ENCODE measurements around the gene KCNT2.

Gene KCNT2

DNA sequence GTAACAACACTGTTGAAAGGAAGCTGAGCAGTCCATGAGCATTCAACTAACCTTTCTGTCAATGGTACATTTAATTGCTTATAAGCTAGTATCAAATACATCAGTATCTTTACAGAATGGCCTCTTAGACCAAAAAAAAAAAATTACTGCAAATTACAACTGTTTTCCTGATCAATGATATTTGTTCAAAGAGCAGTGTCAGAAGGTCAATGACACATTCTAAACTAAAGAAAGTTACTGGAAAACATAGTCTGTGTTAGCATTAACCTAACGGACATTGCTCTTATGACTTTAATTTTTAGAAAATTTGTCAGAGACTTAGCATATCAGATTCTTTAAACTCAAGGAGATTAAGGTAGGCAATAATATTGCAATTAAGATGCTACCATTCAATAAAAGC lies 162.5 kb downstream of the KCNT2 start:
- no peak for DNase-seq (ENCODE audit: low read depth)

DNA sequence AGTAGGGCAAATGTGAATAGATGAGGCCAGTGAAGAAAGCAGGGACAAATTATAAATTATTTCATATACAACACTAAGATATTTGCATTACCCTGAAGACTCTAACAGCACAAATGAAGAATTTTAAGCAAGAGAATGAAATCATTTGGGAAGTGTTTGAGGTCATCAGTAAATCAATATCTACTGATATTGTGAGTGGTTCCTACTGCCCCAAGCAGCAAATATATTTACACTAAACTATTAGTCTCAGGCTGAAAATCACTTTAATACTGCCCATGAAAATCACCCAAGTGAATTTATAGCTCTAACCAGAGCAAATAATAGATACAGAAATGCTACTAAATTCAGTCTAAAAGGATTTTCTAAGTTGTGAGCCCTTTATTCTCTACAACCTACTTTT lies 163.6 kb downstream of the KCNT2 start:
- DNase-seq (ENCODE audit: low read depth), result no peak

DNA sequence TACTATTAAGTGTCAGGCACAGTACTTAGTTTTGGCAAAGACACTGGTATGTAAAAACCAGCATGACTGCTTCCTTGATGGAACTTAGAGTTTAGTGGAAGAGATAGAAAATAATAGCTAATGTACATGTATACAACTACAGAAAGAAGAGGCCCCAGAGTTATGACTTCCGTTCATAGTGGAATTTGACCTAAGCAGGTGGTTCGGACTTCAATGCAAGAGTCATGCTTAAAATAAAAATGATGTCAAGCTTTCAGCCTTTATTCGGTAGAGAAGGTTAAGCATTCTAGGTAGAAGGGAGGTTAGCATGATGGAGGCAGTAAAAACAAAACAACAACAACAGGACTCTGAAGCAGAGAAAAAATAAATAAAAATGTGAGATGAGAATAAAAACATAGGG lies 165.9 kb downstream of the KCNT2 start:
- no peak for DNase-seq (ENCODE audit: low read depth)

DNA sequence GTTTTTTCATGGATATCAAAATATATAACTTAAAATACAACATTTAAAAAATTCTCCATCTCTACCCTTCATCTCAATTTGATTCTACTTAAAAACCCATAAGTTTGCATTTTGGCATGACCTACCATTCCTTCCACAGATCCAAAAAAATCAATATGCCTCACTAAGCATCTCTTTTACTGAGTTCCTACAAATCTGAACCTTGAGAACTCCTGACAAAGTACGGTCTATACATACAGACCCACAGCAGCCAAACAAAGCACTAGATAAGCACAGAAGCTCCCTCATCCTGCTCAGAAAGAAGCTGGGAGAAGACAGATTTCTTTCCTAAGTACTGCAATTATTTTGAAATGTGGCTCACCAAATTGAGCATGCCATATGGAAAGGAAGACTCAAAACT lies 167.5 kb downstream of the KCNT2 start:
- no peak for DNase-seq (ENCODE audit: low read depth)

DNA sequence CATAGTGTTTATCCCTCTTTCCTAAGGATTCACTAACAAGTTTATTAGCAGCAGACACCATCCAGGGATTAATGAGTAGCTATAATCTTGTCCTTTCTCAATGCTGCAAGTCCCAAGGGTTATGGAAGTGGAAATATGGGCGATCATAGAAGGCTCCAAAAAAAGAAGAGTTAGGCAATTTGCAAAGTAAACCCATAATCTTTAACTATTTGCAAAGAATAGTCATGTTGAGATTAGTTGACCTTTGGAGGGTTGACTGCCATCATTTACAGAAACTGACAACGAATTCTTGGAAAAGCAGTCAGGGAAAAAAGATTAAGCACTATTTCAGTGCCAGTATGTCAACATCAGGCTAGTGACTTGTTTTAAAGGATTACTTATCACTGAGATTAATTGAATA lies 169.9 kb downstream of the KCNT2 start:
- DNase-seq (ENCODE audit: low read depth), result no peak

DNA sequence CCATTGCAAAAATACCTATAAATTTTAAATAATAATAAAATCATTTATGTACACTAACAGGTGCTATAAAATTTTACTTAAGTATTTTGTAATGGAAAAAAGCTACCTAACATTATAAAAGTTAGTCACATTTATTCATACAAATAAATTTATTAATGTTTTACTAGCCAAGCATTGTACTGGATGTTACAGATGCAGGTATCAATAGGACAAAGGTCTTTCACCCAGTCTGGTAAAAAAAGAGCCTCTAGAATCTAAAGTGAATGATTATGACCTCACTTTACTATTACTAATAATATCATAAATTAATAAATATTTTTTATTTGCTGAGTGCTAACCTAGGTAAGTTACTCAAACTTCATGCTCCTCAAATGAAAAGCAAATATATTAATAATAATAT lies 170.6 kb downstream of the KCNT2 start:
- DNase-seq (ENCODE audit: low read depth), result no peak

DNA sequence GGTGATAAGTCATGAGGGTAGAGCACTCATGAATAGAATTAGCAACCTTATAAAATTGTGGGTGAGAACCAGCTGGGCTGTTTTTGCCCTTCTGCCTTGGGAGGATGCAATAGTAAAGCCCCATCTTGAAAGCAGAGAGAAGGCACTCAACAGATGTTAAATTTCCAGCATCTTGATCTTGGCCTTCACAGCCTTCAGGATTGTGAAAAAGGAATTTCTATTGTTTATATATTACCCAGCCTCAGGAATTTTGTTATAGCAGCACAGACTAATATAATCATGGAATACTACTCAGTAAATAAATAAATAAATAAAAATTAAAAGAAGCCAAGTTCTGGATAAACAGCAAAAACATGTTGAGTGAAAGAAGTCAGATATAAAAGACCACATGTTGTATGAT lies 175.2 kb downstream of the KCNT2 start:
- no peak for DNase-seq (ENCODE audit: low read depth)

DNA sequence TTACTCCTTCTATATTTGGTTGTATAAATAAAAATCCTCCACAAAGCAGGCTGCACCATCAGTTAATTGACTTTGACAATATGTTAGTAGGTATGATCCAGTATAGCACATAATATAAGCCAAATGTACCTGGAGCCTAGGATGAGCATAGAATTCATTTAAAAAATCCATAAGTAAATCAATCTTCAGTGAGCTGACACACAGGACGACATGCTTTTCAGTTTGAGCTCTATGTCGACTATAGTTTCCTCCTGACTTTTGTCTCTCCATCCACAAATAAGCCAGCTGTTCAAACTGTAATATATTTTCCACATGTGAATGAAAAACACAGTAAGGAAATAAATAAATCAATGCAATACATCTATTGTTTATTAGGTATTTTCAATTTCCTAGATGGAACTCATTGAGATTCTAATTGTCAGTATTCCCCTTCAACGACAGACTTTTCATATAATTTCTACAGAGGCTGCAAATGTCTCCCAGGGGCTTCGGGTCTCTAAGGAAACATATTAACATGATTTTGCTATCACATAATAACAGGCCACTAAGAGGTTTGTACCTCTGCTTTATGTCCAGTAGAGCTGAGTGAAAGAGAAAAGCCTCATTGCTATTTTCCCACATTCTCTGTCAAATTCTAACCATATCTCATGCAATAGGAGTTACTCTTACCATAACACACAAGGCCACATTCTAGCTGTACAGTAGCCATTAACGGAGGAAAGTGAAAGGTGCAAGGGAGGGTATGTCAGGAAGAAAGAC lies 180.1 kb downstream of the KCNT2 start:
- DNase-seq (ENCODE audit: low read depth), result no peak

DNA sequence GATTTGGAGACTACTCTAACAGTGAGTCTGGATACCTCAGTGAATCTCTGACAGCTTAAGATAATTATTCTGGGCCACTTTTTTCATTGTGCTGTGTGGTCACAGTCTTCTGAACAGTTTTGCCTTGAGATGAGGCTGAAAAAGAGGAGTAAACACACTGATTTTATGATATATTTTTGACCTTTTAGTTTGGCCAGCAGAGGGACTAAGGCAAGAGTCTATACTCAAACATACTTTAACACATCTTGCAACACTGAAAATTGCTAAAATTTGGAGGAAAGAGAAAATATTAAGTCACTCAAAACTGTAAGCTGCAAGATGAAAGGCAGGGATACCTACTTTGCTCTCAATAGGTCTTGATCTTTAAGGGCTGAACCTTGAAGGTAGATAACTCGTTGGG lies 182.7 kb downstream of the KCNT2 start:
- no peak for DNase-seq (ENCODE audit: low read depth)

DNA sequence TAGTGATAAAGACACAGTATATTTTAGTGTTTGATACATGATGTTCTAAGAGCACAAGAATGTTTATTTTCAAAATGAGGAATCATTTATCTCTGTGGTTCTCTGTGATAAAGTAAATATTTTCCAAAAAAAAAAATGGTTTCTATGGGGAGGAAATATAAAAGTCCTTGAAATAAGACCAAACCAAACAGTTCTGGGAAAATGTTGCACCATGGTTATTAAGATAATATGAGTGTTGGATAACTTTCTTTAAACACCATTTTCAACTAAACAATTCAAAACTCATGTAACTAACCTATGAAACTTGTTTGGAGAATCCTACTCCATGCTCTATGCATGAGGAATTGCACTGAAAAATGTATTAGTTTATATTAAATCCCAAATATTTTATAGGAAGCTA lies 184.6 kb downstream of the KCNT2 start:
- no peak for DNase-seq (ENCODE audit: low read depth)

DNA sequence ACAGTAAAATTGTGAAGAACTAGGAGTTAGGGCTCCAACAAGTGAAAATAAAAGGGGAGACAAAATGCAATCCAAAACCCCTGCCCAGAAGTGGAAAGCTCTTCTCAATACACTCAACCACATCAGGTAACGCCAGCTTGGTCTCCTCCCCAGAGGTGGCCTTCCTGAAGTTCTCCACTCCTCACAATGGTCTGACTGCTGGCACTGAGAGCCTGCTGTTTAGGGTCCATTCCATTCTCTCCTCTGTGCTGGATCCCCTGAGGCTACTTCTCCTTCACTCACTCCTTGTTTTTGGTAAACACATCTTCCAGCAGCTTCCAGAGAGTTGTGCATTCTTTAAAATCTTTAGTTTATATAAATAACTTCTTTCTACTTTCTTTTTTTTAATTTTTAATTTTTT lies 189.5 kb downstream of the KCNT2 start:
- DNase-seq (ENCODE audit: low read depth), result no peak

DNA sequence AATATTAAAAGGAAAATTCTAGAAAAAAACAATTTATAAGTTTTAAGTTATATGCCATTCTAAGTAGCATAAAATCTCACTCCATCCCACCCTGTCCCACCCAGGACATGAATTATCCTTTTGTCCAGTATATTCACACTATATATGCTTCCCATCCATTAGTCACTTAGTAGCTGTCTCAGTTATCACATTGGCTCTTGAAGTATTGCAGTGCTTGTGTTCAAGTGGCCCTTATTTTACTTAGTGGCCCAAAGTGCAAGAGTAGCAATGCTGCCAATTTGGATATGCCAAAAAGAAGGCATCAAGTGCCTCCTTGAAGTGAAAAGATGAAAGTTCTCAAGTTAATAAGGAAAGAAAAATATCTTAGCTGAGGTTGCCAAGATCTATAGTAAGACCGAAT lies 192.3 kb downstream of the KCNT2 start:
- no peak for DNase-seq (ENCODE audit: low read depth)

DNA sequence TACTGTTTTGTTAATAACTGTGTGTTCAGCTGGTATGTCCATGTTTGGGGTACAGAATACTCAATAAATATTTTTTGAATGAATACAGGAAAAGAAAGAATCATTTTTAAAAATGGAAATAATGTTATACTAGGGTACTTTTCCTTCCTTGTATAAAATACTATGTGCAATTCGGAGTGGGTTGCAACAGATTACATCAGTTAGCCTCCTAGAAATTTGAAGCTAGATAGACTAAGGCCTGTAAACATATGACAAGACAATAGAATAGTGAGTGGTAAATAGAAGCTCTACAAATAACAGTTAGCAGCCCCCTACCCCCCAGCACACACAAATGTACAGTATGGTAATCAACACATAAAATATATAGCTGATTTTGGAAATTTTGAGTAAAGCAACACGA lies 195.9 kb downstream of the KCNT2 start:
- DNase-seq (ENCODE audit: low read depth), result no peak

DNA sequence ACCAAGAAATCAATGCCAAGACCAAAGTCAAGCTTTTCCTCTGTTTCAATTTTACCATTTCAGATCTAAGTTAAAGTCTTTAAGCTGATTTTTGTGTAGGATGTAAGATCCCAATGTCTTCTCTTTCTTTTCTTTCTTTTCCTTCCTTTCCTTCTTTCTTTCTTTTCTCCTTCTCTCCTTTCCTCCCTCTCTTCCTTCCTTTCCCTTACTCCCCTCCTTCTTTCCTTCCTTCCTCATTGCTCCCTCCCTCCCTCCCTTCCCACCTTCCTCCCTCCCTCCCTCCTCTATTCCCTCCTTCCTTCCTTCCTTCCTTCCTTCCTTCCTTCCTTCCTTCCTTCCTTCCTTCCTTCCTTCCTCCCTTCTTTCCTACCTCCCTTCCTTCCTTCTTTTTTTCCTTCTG lies 197.5 kb downstream of the KCNT2 start:
- DNase-seq (ENCODE audit: low read depth), result no peak

DNA sequence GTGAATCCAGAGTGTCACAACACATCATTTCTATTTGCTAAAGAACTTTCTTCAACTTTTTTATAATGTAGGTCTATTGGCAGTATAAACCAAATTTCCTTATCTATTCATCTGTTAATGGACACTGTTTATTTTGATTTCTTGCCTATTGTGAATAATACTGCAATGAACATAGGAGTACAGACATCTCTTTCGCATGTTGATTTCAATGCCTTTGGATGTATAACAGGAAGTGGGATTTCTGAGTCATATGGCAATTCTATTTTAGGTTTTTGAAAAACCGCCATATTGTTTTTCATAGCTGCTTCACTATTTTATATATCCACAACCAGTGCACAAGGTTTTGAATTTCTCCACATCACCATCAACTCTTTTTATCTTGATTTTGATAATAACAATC lies 198.7 kb downstream of the KCNT2 start:
- no peak for DNase-seq (ENCODE audit: low read depth)

DNA sequence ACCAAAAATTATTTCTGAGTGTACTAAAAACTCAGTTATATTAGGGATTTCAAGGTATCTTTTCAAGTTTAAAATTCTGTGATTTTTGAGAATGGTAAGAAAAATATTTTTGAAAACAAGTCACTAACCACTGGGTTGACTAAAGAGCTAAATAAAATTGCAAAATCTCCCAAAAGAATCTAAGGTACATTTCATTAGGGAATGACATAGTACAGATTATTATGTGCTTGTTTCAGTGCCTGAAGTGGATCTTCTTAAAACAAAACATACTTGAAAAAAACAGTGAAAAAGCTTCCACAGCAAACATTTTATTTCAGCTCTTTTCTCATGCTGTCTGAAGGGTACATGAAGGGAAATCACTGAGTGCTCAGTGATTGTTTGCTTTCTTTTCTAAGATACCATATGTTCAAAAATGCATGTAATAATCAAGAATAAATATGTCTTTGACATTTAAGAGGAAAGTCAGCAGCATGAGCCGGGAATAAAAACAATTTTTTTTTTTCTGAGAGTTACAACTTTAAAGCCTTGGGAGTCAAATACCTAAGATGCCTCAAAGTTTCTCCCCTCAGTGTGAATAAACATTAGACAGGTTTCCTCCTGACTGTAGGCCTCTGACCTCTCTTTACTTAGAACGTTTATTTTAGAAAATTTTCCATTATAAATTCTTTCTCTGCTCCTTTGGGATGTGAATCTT lies 200.7 kb downstream of the KCNT2 start:
- no peak for DNase-seq (ENCODE audit: low read depth)

DNA sequence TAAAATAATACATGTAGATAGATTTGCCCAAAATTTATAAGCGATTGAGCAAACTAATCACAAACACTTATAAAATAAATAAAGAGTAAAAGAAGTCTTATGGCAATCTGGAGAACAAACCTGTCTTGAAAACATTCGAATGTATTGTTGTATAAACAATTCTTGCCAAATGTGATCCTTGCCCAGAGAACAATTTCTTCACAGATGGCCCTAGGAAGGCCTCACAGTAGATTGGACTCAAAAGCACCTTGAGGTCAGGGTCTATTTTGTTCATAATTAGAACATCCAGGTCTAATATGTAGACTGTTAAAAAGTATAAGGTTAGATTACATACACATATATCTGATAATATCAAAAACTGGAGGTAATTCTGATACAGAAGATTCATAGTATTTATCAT lies 202.4 kb downstream of the KCNT2 start:
- no peak for DNase-seq (ENCODE audit: low read depth)

DNA sequence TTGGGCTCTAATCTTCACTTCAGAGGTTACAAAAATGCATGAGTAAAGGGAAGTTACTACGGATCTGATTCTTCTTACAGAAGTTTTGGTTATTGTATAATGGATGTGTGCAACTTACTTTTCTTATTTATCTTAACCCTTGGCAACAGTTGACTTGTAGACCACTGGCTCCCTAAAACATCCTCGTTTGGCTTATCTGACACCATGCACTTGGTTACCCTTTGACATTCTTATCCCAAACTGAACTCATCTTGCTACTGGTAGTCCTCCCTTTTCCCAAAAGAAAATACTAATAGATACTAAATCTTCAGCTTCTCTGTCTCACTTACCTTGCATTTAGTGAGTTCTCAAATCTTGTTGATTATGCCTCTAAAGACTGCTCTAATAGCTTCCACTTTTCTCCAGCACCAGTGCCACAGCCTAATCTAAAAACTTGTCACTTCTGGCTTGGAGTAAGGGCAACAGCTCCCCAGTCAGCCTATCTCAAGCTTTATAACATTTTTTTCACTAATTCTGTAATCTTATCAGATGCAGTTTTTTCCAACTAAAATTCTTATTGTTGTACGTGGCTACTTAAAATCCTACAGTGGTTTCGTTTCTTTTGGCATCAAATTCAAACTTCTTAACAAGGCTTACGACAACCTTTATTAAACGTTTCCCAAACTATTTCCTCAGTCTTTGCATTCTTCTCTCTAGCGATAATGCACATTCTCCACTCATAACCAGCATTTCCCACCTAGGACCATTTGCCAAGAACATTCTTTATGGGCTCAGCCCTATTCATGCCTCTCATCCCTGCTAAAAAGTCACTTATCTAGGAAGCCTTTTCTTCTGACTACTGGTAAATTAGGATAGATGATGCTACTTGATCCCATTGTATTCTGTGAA lies 204.2 kb downstream of the KCNT2 start:
- DNase-seq (ENCODE audit: low read depth), result no peak

DNA sequence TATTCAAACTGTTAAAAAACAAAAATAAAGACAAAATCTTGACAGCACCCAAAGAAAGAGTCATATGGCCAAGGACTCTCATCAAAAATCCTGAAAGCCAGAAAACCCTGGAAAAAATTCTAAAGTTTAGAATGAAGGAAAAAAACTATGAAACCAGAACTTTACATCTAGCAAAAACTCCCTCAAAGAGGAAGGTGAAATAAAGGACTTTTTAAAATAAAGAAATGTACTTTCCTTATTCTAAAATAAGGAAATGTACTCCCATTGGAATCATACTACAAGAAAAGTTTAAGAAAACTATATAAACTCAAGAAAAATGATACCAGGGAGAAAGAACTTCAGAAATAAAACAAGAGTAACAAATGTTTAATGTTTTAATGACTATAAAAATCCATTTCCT lies 206.3 kb downstream of the KCNT2 start:
- no peak for DNase-seq (ENCODE audit: low read depth)

DNA sequence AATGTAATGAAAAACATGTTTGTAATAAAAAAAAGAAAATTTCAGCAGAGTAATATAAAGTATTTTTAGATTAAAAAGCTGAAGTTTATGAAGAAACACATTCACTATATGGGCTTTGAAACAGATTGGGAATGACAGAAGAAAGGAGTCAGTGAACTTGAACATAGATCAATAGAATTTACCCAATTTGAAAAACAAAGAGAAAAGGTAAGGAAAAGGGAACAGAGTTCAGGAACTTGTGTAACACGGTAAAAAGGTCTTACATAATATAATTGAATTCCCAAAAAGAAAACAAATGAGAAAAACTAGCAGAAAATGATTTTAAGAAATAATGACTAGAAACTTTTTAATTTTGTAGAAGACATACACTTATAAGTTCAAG lies 206.8 kb downstream of the KCNT2 start:
- no peak for DNase-seq (ENCODE audit: low read depth)

DNA sequence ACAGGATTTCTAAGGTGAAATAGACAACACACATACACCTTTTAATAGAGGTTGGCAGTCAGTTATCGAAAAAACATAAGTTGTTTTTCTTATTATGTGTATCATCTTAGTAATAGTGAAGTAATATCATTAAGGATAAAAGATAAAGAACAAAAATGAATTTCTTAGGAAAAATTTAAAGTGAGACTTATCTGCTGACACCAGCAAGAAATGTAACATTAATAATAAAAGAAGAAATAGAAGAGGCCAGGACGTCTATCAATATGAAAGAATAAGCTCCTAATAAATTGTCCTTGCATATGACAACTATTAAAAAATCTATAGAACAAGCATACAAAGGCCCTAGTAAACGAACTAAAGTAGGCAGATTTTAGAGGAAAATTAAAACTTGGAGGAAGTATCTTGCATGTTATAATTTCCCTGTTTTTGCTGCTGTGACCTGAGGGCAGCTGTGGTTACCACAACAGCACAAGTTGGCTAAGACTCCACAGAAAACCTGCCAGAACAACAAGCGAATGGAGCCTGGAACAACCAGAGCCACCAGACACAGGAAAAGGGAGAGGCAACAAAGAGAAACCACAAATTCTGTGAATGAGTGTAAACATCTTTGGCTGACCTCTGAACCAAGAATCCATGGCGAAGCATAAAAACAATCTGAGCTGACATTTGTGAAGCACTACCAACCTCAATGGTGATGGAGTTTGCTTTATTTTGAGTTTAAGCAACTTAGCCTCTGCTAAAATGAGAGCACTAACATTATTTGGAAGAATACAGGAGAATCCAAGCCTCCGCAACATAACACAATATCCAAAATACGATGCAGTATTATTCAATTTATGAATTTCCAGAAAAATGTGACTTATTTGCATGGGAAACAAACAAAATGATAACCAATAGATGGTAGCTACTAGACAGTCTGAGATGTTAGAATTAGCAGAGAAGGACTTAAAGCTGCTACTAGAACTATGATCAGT lies 207.5 kb downstream of the KCNT2 start:
- no peak for DNase-seq (ENCODE audit: low read depth)

DNA sequence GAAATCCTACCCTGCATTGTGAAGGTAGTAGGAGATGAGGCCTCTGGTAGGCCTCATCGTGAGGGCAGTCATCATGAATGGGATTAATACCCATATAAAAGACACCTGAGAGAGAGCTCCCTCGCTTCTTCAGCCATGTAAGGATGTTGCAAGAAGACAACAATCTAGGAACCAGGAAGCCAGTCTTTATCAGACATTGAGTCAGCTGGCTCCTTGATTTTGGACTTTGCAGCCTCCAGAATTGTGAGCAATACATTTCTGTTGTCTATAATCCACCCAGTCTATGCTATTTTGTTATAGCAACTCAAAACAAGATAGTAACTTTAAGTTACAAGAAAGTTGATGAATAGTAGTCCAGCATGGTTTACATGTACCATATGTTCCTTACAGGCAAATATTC lies 208.5 kb downstream of the KCNT2 start:
- DNase-seq (ENCODE audit: low read depth), result no peak

All from activated T-cell treated with anti-CD3 and anti-CD28 coated beads for 48 hours (primary cell).